ENCODE measurements around the gene C12orf50. TPM values are rescaled to one million over a fixed set of nuclear protein-coding genes. Genes with fewer than 3 reads are reported as not detected.

Gene C12orf50
- total and polyA plus RNA-seq, 10 of the 15 experiments (the other 5 are each of a cell fraction or from before 2014, with no cell fraction given): 0.03 to 0.06 TPM; not detected in 8

DNA sequence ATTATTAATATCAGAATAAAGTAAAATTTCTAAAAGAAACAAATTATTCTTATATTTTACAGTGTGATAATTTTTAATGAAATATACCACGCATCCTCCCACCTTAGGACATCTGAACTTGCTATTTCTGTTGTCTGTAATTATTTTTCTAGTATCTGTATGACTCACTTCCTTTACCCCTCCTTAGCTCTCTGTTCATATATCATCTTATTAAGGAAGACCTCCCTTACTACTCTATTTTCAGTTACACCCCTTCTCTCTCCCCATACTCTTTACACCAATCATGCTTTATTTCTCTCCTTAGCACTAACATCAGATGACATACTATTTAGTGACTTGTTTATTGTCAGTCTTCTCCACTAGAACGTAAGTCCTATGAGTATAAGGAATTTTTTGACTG is 34.2 kb upstream of the C12orf50 start (continued):
- TF ChIP-seq ZNF274 (IDR thresholded peaks at IDR 0.05; ENCODE audit: insufficient read depth, insufficient read length): no peak
- TF ChIP-seq CBFB (IDR thresholded peaks at IDR 0.05; ENCODE audit: low read depth): no peak
- TF ChIP-seq NFYB (IDR thresholded peaks at IDR 0.05; ENCODE audit: insufficient read depth, low read depth, low read length): no peak
- no peak for TF ChIP-seq IRF5 (IDR thresholded peaks at IDR 0.05; ENCODE audit: borderline replicate concordance)
- TF ChIP-seq SMAD1 (IDR thresholded peaks at IDR 0.05; ENCODE audit: low read depth, partially characterized antibody): no peak
- 0 out of 2 replicates have a peak, but pooled peaks have one; percentile 19 for TF ChIP-seq ZNF217 (IDR thresholded peaks at IDR 0.05)
- TF ChIP-seq CREM (IDR thresholded peaks at IDR 0.05; ENCODE audit: low read depth): no peak

- in situ Hi-C loops (cut with MboI) (no loop called here), intact Hi-C loops (cut with micrococcal nuclease; ENCODE audit: unreplicated experiment) (no loop called here)
- peaks cover 0 to 2% of the 10 kb centered on the region in 2 experiments; a peak in 2 of 4 replicates for H3K36me3 ChIP-seq (ENCODE audit: control insufficient read depth in 2 of 2, insufficient read depth in 2 of 2, low read length in 1 of 2)
- ChIA-PET SMC1A (ENCODE audit: uncharacterized antibody, unreplicated experiment) (interaction anchor here (1.1 to 1.7 kb wide), 3 partner anchors 20 to 84 kb away, joined by 3 to 5 read pairs (median 5); no protein-coding TSS in a partner anchor), CTCF (interaction anchor here (1.7 kb wide), 1 partner anchor 9 kb away, joined by 7 read pairs; no protein-coding TSS in a partner anchor), POLR2A (interaction anchor here (2.6 kb wide), 1 partner anchor 26 kb away, joined by 6 read pairs; no protein-coding TSS in a partner anchor), RAD21 (ENCODE audit: unreplicated experiment) (no interaction called here)
- peak; percentile 87 for ATAC-seq
- H3K79me2 ChIP-seq (ENCODE audit: control insufficient read depth, insufficient read depth, low read length): no peaks in the 10 kb centered on the region
- H4K20me1 ChIP-seq (ENCODE audit: control insufficient read depth, insufficient read depth): no peaks in the 10 kb centered on the region
- FAIRE-seq: peak; percentile 94
- BruUV-seq (replicated peaks): no TSS peak
- no peaks in the 10 kb centered on the region for H3K4me1 ChIP-seq (ENCODE audit: control insufficient read depth, insufficient read depth, low read length)
- H3K4me3 ChIP-seq: 0 out of 2 replicates have a peak overlapping the region, but pooled peaks have one; percentile 12
- no peak overlapping the region for H3K4me2 ChIP-seq (ENCODE audit: control insufficient read depth, insufficient read depth)
- WGBS (ENCODE audit: insufficient coverage, insufficient replicate concordance, low lambda C conversion rate, missing lambda C conversion rate): 46% methylated on average over 1 of the region's 1 CpG
- peak; percentile 30 for DNase-seq (ENCODE audit: low read depth, low spot score)
- no peak overlapping the region for H3K9ac ChIP-seq (ENCODE audit: control insufficient read depth, insufficient read depth, low read length)
- no peak for TF ChIP-seq LARP7 (IDR thresholded peaks at IDR 0.05)
- peak in 1 of 2 experiments; percentile 28; a peak in 1 of 4 replicates for TF ChIP-seq ETV6 (conservative IDR thresholded peaks at IDR 0.05 in 1 of 2, IDR thresholded peaks at IDR 0.05 in 1 of 2; ENCODE audit: borderline replicate concordance in 1 of 2, low read depth in 1 of 2)
- H3K27me3 ChIP-seq (replicated peaks in 1 of 2; ENCODE audit: control insufficient read depth in 2 of 2, insufficient read depth in 2 of 2, low read length in 1 of 2): no peaks in the 10 kb centered on the region
- H3K9me3 ChIP-seq (replicated peaks; ENCODE audit: control insufficient read depth, insufficient read depth, low read length): no peaks in the 10 kb centered on the region
- no peak overlapping the region for H2AFZ ChIP-seq (ENCODE audit: control insufficient read depth, low read depth, low read length)
- no peak overlapping the region for H3K27ac ChIP-seq (ENCODE audit: control insufficient read depth, insufficient read depth)
Measured at GRCh38 chr12:88062474-88062873, 33.3 kb upstream of the C12orf50 start.
